GF-D8 (cell line): ENCODE data around the gene HYAL2.
A peak's percentile ranks its signal among the peaks of the same experiment; 100 is the strongest.
"Not testable (repeated sequence)": the region's sequence is repeated elsewhere in the genome, so short reads cannot be mapped to it uniquely, and the experiment has no call there.

Source experiments
- DNase-seq: peaks from one replicate; lab custom pipeline; 2025; lab: John Stamatoyannopoulos, UW

Gene HYAL2

DNA sequence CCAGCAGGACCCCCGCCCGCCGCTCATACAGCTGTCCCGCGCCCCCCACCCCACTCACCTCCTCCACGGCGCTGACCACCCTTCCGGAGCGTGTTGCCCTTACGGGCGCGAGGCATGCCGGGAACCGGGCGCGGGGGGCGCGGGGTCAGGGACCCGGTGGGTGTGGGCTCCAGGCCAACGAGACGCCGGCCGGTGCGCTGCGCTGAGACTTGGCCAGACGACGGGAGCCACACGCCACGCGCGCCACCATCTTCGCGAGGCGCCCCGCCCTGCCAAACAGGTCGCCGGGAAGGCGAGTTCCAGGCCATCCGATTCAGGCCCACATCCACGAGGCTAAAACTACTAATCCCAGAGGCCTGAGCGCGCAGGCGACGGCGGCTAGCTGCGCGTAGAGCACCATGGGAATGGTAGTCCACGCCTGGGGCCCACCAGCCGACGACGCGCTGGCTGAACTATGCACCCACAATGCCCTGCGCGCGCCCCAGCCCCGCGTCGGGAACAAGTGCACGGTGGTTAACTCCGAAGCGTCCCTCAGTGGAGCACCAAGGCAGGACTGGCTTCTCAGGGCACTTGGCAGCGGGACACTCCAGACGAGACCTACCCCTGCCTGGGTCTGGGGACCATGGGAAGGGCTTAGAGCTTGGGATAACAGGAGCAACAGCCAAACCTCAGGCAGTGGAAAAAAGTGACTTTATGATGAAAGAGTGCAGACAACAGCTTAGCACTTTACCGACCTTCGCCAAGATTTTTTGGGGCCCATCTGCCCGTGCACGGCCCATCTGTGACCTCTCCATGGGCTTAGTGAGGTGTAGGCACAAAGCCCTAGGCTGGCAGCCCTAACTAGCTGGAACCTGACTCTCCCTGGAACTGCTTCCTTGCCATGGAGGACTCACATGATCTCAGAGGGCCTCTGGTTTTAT is 30.1 kb downstream of the HYAL2 start, which contains the start of gene IFRD2:
TSS of gene IFRD2 (minus strand) at position 271 of the 920 bp plus-strand sequence. CDS start at position 116, 155 bp downstream.
- peak; percentile 91 for DNase-seq

DNA sequence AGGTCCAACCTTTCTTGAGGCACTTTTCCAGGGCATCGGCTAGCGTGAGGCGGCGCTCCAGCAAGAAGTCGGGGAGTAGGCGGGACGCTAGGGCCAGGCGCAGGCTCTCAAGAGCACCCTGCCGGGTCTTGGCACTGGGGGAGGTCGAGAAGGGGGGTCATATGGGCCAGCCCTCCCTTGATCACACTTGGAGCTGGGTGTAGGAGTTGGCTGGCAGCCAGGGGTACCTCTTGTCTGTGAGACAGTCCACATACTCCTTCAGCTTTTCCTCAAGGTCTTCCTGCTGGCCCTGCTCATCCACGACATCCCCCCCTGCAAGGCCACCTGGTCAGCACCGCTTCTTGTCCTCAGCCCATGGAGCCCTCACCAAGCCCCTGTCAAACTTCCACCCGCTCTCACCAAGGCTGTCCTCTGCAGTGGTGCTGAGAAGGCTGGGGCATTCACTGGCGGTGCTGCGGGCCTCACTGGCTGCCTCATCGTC is 32.3 kb downstream of the HYAL2 start:
- no peak for DNase-seq

DNA sequence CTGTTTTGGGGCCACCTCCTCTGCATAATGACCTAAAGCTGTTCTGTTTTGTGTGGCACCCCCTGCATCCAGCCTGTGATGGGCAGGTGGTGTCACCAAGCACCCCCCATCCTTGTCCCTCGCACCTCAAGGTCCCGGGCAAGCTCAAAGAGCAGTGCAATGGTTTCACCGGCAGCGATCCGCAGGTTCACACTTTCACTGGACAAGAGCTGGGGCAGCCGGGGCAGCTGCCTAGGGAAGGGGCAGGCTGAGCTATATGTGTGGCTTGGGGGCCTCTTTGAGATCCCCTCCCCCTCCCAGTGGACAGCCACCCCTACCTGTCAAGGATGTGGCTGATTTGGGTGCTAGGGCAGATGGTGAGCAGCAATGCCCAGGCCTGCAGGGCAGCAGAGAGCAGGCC is 33.4 kb downstream of the HYAL2 start:
- no peak for DNase-seq

DNA sequence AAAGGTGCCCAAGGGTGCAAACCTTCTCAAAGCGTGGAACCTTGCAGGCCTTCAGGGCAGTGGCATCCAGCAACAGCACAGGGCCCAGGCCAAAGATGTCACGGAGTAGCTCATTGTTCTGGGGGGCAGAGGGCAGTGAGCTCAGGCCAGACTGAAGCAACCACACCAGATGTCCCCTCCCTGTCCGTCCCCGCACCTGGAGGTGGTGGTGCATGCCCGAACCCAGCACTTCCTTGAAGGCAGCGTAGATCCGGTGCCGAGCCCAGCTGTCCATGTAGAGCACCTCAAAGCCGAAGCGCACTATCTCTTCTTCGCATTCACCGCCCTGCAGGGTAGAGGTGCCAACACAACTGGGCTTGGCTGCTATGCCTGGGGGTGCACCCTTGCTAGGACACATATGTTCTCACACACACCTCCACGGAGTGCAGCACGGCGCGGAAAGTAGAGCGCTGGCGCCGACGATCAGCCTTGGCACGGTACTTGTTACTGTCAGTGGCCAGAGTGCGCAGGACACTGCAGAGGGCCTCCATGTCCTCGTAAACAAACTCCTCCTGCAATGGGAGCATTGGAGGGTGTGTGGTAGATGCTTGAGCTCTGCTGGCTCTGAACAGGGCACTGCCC is 34.0 kb downstream of the HYAL2 start:
- DNase-seq: no peak

DNA sequence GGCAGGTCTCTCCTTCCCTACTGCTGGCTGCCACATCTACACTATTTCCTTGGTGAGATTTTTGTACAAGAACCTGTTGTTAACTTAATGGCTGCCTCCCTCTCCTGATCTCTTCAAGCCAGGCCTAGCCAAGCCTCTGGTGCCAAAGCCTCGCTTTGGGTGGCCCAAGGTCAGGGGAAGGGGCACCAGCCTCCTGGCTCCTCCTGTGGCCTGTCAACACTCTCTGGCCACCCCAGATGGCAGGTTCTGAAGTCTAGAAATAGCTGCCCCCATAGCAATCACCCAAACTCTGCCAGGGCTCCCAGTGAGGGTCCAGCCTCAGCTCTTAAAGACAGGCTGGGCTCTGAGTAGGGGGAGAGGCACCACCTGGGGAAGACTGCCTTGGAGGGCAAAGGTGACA is 35.3 kb downstream of the HYAL2 start:
- DNase-seq: no peak

DNA sequence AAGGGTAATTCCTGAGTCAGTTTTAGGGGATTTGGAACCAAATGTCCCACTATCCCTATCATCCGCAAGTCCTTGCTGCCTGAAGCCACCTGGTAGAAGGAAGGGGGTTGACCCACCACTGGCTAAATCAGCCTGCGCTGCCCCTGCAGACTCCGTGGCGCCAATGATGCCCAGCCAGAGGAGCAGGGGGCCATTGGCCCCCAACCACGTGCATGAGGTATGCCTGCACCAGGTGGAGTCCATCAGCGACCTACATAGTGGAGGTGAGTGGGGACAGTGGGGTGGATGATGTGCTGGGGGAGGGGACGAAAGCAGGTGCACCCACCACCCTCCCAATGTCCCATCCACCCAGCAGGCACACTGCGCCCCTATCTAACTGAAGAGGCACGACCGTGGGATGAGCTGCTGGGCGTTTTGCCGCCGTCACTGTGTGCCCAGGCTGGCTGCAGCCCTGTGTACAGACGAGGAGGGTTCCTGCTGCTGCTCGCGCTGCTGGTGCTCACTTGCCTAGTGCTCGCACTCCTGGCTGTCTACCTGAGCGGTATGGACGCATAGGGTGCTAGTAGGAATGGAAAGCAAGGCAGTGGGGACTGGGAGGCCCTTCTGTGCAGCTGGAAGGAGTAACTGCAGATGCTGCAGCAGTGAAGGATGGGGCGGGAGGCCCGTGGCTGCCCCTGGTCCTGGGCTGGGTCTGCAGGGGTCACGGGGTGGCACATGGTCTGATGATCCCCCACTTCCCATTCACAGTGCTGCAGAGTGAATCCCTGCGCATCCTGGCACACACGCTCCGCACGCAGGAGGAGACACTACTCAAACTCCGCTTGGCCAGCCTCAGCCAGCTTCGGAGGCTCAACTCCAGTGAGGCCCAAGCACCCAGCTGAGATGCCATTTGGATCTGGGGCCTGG is 36.0 kb downstream of the HYAL2 start:
- no peak for DNase-seq

DNA sequence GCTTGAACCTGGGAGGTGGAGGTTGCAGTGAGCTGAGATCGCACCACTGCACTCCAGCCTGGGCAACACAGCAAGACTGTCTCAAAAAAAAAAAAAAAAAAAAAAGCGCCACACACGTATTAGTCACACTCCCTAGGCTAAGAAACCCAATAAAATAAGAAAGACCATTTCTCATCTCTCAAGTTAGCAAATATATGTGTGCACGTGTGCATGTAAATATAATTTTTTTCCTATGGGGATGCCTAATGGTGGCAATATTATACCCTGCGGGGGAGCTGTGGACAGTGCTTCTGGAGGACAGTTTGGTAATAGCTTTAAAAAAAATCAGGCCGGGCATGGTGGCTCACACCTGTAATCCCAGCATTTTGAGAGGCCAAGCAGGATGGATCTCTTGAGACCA is 38.4 kb downstream of the HYAL2 start:
- not testable (repeated sequence) for DNase-seq

DNA sequence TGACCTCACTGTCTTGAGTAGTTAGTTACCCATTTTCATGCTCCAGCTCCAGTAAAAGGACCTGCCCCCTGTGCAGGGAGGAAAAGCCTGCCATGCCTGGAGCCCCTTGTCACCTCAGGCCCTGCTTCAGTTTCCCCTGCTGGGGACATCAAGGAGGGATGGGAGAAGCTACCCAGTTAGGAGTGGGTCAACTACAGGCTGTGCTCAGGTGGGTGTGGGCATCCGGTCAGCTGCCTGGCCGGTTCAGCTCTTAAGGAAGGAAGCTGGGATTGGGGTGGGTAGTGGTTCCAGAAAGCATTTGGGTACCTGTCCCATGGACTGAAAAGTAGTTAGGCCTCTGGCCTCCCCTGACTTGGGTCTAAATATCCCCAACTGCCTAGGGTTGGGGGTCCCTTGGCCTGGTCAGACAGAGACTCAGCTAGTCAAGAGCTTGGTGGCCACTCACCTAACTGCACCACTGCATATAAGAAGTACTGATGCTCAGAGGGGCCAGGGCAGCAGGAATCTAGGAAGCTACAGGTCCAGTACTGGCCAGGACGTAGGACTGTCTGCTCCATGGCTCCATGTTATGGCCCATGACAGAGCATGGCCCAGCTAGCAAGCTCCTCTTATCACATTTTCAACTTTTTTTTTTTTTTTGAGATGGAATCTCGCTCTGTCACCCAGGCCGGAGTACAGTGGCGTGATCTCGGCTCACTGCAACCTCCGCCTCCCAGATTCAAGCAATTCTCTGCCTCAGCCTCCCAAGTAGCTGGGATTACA is 43.1 kb downstream of the HYAL2 start:
- DNase-seq: no peak

DNA sequence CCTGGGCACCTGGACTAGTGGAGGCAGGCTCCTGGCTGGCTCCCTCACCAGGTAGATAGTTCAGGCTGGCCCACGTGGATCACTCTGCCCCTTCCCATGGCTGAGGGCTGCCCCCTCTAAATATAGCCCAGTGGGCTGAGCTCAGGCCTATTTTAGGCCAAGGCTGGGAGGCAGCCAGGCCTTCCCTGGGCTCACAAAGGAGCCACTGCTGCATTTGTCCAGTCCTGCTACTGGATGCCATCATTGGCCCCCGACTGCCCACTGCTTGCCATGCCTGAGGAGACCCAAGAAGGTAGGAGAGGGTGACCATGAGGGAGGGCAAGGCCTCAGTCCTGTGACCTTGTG is 43.7 kb downstream of the HYAL2 start, which contains the start of gene LSMEM2:
TSS of gene LSMEM2 (plus strand) at position 208 of the 345 bp plus-strand sequence. CDS start at position 235, 27 bp downstream.
- DNase-seq: no peak

DNA sequence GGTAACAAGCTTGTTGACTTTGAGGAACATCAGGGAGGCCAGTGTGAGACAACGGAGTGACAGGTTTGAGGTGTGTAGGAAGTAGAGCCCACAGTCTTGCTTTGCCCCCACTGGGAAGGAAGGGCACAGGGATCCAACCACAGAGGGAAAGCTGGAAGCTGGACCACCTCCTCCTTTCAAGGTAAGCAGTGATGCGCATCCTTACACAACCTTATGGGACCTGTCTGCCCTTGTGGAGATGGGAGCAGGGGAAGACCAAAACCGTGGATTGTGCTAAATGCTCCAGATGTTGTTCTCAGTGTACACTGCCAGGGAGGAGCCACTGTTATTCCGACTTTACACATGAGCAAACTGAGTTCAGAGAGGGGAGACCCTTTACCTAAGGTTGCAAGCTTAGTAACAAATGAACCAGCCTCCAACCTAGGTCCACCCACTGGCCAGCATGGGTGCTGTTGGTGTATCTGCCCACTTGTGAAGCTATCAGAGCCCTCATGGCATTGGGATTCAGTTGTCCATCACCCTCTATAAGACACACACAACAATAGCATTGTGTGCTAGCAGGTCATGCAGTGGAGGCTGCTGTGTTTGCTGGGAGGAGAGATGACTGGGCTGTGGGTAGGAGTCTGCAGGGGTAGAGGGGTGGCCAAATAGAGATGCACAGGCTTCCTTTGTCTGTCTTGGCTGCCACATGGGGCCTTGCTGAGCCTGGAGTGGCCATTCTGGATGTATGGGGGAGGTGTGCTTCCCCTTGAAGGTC is 44.2 kb downstream of the HYAL2 start:
- no peak for DNase-seq

DNA sequence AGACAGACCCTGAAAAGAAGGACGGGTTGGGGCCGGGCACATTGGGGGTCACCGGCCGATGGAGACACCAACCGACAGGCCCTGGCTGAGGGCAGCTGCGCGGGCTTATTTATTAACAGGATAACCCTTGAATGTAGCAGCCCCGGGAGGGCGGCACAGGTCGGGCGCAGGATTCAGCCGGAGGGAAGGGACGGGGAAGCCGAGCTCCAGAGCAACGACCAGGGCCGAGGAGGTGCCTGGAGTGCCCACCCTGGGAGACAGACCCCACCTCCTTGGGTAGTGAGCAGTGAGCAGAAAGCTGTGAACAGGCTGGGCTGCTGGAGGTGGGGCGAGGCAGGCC is 45.8 kb downstream of the HYAL2 start:
- no peak for DNase-seq

DNA sequence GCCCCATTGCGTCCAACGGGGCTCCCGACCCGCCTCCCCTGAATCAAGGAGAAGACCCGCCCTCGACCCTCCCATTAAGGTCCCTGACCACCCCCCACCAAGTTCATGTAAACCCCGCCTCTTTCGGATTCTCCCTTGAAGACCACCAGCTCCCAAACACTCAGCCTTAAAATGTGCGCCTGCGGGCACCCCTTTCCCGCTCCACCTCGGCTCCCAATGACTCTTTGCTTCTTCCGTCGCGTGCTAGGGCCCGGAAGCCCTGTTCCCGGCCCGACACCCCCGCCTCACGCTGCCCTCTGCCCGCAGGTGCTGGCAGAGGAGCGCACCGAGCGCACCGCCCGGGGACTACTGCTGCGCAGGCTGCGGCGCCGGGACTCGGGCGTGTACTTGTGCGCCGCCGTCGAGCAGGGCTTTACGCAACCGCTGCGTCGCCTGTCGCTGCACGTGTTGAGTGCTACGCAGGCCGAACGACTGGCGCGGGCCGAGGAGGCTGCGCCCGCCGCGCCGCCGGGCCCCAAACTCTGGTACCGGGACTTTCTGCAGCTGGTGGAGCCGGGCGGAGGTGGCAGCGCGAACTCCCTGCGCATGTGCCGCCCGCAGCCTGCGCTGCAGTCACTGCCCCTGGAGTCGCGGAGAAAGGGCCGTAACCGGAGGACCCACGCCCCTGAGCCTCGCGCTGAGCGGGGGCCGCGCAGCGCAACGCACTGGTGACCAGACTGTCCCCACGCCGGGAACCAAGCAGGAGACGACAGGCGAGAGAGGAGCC is 46.4 kb downstream of the HYAL2 start:
- DNase-seq: no peak

DNA sequence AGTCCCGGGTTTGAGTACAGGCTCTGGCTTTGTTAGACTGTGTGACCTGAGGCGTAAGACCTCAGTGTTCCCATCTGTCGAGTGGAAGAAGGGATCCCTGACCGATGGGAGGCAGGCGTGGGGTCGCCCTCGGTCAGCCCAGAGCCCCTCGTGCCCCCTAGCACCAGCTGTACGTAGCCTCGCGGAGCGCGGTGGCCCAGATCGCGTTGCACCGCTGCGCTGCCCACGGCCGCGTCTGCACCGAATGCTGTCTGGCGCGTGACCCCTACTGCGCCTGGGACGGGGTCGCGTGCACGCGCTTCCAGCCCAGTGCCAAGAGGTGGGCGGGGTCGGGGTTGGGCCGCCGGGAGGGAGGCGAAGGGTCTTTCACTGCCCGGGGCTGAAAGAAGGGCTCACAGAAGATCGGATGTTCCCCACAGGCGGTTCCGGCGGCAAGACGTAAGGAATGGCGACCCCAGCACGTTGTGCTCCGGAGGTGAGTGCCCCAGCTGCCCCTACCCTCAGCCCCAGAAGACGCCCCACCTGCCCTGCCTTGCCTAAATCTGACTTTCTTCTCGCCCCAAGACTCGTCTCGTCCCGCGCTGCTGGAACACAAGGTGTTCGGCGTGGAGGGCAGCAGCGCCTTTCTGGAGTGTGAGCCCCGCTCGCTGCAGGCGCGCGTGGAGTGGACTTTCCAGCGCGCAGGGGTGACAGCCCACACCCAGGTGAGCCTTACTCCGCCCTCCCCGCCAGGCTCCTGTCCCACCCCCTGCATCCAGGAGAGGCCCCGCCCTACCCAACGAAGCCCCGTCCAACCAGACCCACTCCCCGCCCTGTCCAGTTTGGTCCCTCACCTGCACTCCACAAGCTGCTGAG is 47.2 kb downstream of the HYAL2 start:
- DNase-seq: no peak

DNA sequence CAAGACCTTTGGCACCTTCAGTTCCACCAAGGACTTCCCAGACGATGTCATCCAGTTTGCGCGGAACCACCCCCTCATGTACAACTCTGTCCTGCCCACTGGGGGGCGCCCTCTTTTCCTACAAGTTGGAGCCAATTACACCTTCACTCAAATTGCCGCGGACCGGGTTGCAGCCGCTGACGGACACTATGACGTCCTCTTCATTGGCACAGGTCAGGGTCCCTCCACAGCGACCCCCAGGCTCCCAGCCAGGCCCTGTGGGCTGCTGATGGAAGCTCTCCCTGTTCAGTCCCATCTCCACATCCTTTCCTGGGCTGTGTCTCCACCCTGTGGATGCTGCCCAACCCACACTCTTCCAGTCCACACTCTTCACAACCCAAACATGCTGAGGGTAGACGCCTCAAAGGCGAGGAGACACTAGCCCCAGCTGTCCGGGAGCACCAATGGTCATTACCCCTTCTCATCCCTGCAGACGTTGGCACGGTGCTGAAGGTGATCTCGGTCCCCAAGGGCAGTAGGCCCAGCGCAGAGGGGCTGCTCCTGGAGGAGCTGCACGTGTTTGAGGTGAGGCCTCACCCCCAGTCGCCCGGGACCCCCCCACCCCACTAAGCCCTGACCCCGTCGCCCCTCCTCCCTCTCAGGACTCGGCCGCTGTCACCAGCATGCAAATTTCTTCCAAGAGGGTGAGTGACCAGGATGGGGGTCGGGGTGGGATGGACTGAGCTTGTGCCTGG is 48.0 kb downstream of the HYAL2 start:
- peak; percentile 19 for DNase-seq

DNA sequence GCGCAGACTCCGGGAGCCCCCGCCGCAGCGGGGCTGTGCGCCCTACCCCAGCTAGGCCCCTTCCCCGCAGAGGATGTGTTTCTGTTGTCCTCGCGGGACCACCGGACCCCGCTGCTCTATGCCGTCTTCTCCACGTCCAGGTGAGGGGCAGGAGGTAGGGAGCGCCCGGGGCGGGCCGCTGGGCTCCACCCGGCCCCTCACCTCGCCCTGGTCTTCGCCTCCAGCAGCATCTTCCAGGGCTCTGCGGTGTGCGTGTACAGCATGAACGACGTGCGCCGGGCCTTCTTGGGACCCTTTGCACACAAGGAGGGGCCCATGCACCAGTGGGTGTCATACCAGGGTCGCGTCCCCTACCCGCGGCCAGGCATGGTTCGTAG is 48.9 kb downstream of the HYAL2 start:
- DNase-seq: no peak

DNA sequence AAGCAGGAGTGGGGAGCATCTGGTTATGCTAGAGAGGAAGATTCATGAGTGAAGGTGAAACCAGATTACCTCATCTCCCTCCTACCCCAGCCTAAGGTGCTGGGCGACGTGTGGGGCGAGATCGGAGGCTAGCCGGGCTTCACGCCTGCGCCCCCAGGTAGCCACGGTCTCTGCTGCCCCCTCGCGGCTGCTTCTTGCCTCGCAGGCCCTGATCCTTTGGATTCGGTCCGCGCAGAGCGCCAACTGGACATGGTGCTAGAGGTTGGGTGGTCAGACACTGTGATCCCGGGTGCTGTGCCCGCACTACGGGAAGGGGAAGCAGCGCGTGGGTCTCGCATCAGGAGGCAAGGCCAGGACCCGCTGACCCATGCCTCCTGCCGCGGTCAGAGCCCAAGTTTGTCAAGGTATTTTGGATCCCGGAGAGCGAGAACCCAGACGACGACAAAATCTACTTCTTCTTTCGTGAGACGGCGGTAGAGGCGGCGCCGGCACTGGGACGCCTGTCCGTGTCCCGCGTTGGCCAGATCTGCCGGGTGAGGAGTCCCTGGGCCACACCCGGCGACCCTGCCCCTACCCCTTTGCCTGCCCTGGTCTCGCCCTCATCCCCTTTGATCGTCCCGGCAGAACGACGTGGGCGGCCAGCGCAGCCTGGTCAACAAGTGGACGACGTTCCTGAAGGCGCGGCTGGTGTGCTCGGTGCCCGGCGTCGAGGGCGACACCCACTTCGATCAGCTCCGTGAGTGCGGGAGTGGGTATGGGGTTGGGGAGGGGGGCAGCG is 49.4 kb downstream of the HYAL2 start:
- DNase-seq: peak; percentile 9

DNA sequence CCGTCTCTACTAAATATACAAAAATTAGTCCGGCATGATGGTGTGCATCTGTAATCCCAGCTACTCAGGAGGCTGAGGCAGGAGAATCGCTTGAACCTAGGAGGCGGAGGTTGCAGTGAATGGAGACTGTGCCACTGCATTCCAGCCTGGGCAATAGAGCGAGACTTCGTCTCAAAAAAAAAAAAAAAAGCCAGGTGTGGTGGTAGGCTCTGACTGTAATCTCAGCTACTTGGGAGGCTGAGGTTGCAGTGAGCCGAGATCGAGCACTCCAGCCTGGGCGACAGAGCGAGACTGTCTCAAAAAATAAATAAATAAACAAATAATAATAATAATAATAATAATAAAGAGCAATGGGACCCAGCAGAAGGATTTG is 50.0 kb downstream of the HYAL2 start:
- DNase-seq: not testable (repeated sequence)
